HL-60 (cell line): ENCODE measurements around the gene KNL1.

Experiments used
- DNase-seq, 2 experiments: peaks; one replicate each; pipeline ENCODE4 v3.0.0-alpha.2; 2010 to 2020; ENCODE audit warnings: low read depth in 1 of 2, low spot score in 1 of 2
- H3K27ac ChIP-seq: fragments of 250-450 bp; sonication (Bioruptor Pico); replicated peaks from 2 replicates; pipeline ENCODE4 v1.5.1; 2020; ENCODE audit warnings: mild to moderate bottlenecking, moderate library complexity
- H3K27me3 ChIP-seq: fragments of 250-450 bp; sonication (Bioruptor Pico); 2 replicates; pipeline ENCODE4 v1.5.1; 2021; ENCODE audit warnings: mild to moderate bottlenecking, moderate library complexity; ENCODE audit not compliant: insufficient read depth, poor library complexity, severe bottlenecking
- H3K4me3 ChIP-seq: replicated peaks from 2 replicates; pipeline ENCODE4 v1.5.1; 2011; ENCODE audit warnings: mild to moderate bottlenecking, control low read depth, low read length; ENCODE audit not compliant: insufficient read depth
- GABPA ChIP-seq: IDR thresholded peaks from 2 replicates; pipeline ENCODE4 v1.6.1; 2012; ENCODE audit warnings: low read depth
- POLR2AphosphoS5 ChIP-seq: IDR thresholded peaks from 2 replicates; pipeline ENCODE4 v1.6.1; 2012; ENCODE audit warnings: low read depth
- SPI1 ChIP-seq: IDR thresholded peaks from 2 replicates; pipeline ENCODE4 v1.6.1; 2012; ENCODE audit warnings: low read depth, mild to moderate bottlenecking, borderline replicate concordance
- TF ChIP-seq, protein P1 (sequence below): IDR thresholded peaks from 2 replicates; pipeline ENCODE4 v1.6.1; 2012; ENCODE audit warnings: low read depth; ENCODE audit not compliant: insufficient replicate concordance
- TF ChIP-seq, protein P2 (sequence below): IDR thresholded peaks from one replicate; pipeline ENCODE4 v1.5.1; 2011; ENCODE audit warnings: low read length, control low read depth, inconsistent platforms; ENCODE audit not compliant: insufficient read depth

KNL1 gene

DNA sequence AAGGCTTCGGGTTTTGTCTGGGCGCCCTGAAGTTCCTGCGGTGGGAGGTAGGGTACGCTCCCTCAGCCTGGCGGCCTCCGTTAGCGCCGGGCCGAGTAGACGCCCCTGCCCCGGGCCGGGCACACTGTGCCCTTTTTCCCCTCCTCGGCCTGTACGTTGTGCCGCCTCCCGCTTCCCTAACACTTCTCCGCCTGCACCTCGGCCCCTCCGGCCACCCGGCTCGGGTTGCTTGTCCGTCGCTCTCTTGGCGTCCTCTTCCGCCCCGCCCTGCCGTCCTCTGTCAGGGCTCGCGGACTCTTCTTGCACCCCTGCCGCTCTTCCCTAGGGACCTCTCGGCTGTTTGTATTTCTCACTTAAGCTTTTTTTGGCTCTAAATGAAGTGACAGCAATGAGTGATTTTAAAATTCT lies 384 bp downstream of the KNL1 start:
- peak; percentile 47 to 67 for DNase-seq
- Histone ChIP-seq H3K4me3 (peak overlapping the region; percentile 73), H3K27me3 (no peaks in the 10 kb centered on the region), H3K27ac (peak overlapping the region; percentile 92)
- TF ChIP-seq, protein P1, sequence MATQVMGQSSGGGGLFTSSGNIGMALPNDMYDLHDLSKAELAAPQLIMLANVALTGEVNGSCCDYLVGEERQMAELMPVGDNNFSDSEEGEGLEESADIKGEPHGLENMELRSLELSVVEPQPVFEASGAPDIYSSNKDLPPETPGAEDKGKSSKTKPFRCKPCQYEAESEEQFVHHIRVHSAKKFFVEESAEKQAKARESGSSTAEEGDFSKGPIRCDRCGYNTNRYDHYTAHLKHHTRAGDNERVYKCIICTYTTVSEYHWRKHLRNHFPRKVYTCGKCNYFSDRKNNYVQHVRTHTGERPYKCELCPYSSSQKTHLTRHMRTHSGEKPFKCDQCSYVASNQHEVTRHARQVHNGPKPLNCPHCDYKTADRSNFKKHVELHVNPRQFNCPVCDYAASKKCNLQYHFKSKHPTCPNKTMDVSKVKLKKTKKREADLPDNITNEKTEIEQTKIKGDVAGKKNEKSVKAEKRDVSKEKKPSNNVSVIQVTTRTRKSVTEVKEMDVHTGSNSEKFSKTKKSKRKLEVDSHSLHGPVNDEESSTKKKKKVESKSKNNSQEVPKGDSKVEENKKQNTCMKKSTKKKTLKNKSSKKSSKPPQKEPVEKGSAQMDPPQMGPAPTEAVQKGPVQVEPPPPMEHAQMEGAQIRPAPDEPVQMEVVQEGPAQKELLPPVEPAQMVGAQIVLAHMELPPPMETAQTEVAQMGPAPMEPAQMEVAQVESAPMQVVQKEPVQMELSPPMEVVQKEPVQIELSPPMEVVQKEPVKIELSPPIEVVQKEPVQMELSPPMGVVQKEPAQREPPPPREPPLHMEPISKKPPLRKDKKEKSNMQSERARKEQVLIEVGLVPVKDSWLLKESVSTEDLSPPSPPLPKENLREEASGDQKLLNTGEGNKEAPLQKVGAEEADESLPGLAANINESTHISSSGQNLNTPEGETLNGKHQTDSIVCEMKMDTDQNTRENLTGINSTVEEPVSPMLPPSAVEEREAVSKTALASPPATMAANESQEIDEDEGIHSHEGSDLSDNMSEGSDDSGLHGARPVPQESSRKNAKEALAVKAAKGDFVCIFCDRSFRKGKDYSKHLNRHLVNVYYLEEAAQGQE = no peak
- peak; percentile 20; the same call in 1 of the 2 replicates for TF ChIP-seq GABPA

GRCh38 chr15:40595219-40595618 lies 1.2 kb downstream of the KNL1 start:
- Histone ChIP-seq H3K4me3 (peak overlapping the region; percentile 73), H3K27me3 (no peaks in the 10 kb centered on the region), H3K27ac (peak overlapping the region; percentile 92)
- no peak for DNase-seq
- TF ChIP-seq, protein P2, sequence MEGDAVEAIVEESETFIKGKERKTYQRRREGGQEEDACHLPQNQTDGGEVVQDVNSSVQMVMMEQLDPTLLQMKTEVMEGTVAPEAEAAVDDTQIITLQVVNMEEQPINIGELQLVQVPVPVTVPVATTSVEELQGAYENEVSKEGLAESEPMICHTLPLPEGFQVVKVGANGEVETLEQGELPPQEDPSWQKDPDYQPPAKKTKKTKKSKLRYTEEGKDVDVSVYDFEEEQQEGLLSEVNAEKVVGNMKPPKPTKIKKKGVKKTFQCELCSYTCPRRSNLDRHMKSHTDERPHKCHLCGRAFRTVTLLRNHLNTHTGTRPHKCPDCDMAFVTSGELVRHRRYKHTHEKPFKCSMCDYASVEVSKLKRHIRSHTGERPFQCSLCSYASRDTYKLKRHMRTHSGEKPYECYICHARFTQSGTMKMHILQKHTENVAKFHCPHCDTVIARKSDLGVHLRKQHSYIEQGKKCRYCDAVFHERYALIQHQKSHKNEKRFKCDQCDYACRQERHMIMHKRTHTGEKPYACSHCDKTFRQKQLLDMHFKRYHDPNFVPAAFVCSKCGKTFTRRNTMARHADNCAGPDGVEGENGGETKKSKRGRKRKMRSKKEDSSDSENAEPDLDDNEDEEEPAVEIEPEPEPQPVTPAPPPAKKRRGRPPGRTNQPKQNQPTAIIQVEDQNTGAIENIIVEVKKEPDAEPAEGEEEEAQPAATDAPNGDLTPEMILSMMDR = no peak
- TF ChIP-seq, protein P1 = no peak
- TF ChIP-seq GABPA (no peak), SPI1 (no peak), POLR2AphosphoS5 (no peak)

GRCh38 chr15:40595773-40596172 lies 1.7 kb downstream of the KNL1 start:
- H3K27ac ChIP-seq = no peak overlapping the region
- H3K27me3 ChIP-seq = no peaks in the 10 kb centered on the region
- TF ChIP-seq GABPA (no peak), POLR2AphosphoS5 (no peak), SPI1 (no peak)
- TF ChIP-seq, protein P1 = no peak
- TF ChIP-seq, protein P2 = no peak
- no peak for DNase-seq
- H3K4me3 ChIP-seq = no peak overlapping the region
